ENCODE data around the gene C3orf20. TPM values are rescaled to one million over a fixed set of nuclear protein-coding genes. Genes with fewer than 3 reads are reported as not detected.

Gene C3orf20
- total and polyA plus RNA-seq, 9 of the 15 experiments (the other 6 are each of a cell fraction or from before 2014, with no cell fraction given): 0.04 TPM; not detected in 8

DNA sequence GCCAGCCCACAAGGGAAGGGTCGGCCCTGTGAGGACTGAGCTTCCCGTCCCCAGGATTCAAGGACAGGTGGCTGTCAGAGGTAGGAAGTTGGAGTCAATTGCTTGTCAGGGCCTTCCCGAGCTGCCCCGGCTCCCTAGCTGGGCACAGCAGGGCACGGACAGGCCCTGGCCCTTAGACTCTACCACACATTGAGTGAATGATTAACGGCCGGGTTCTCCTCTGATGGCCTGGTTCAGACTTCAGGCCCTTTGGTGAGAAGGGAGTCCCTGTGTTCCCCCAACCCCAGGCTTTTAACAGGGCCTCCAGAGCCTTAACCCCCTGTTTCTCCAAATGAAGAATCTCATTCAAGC is 127.4 kb downstream of the C3orf20 start:
- ATAC-seq (no peak), DNase-seq (ENCODE audit: extremely low read depth in 1 of 4, low spot score in 3 of 4) (no peak), FAIRE-seq (no peak)
- H3K79me2 ChIP-seq (ENCODE audit: control insufficient read depth, insufficient read depth, low read length): no peaks in the 10 kb centered on the region
- H2AFZ ChIP-seq (ENCODE audit: low read depth, low read length): no peak overlapping the region
- intact Hi-C loops (cut with micrococcal nuclease) (no loop called here), in situ Hi-C loops (cut with MboI) (no loop called here)
- H3K4me2 ChIP-seq (ENCODE audit: insufficient read depth, low read length): no peak overlapping the region
- no peaks in the 10 kb centered on the region for H3K9me3 ChIP-seq (replicated peaks; ENCODE audit: control insufficient read depth, insufficient read depth, low read depth, low read length)
- no peak for TF ChIP-seq ZNF143 (CRISPR knock-in tag; IDR thresholded peaks at IDR 0.05)
- peaks cover 28 to 85% of the 10 kb centered on the region in 2 experiments for H3K27me3 ChIP-seq (ENCODE audit: control insufficient read depth in 2 of 2, insufficient read depth in 2 of 2, low read length in 2 of 2)
- WGBS (ENCODE audit: insufficient coverage, low coverage, missing lambda C conversion rate): 2% methylated on average over 7 of the region's 7 CpGs
- ChIA-PET CTCF (ENCODE audit: low intra/inter-chr PET ratio) (no interaction called here), POLR2A (interaction anchor here (0.6 to 1.0 kb wide), 3 partner anchors 20 to 983 kb away, joined by 3 read pairs; no protein-coding TSS in a partner anchor)
- H4K20me1 ChIP-seq (replicated peaks; ENCODE audit: control insufficient read depth, insufficient read depth, low read length): peaks cover 7% of the 10 kb centered on the region; the same call in 1 of the 2 replicates
- no peak overlapping the region for H3K9ac ChIP-seq (ENCODE audit: insufficient read depth in 1 of 2, low read depth in 2 of 2, low read length in 2 of 2)
- no peak overlapping the region for H3K4me3 ChIP-seq
- H3K27ac ChIP-seq (ENCODE audit: extremely low read depth, low read depth, low read length): no peak overlapping the region
- no peaks in the 10 kb centered on the region for H3K36me3 ChIP-seq (ENCODE audit: control insufficient read depth, insufficient read depth, low read length)
- peaks cover 0 to 5% of the 10 kb centered on the region in 2 experiments; a peak in 3 of 5 replicates for H3K4me1 ChIP-seq (replicated peaks in 1 of 2; ENCODE audit: control insufficient read depth in 2 of 2, insufficient read depth in 2 of 2, low read length in 2 of 2)
- no TSS peak for BruUV-seq (replicated peaks)
- no peaks in the 10 kb centered on the region for H3K9me1 ChIP-seq (ENCODE audit: control insufficient read depth, insufficient read depth, low read length)

DNA sequence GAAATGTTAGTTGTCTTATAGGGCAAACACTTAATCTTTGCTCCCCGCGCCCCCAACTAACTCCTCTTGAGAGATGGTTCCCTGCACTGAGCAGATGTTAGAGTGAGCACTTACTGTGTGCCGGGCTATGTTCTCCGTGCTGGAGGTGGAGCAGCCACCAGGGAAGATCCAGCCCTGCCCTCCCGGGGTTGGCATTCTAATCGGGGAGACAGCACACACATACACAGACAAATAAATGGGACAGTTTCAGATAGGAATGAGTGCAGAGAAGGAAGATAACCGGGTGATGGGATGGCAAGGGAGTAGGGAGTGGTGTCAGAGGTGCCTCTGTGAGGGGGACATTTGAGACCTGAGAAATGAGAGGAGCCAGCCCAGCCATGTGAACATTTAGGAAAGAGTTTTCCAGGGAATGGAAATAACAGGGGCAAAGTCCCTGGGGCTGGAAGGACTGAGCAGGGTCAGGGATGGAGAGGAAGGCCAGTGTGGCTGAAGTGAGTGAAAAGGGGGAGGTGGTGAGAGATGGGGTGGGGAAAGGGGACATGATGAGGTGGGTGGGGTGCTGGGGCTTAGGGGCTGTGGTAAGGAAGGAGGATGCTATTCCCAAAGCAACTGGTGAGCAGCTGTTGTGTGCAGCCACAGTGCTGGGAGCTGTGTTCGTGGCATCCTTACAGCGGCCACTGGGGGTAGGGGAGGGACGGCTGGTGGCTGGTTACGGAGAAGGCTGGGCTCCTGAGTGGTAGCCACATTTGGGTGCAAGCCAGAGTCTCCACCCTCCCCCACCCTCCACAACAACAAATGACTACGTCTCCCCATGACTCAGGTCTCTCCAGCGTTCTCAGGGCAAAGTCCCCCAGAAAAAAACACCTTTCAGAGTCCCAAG is 128.4 kb downstream of the C3orf20 start:
- peak; percentile 80 for ATAC-seq
- FAIRE-seq: no peak
- POLR2A ChIA-PET: interaction anchor here (1.0 kb wide), 1 partner anchor 118 kb away, joined by 3 read pairs; no protein-coding TSS in a partner anchor
- peaks cover 28 to 81% of the 10 kb centered on the region in 2 experiments for H3K27me3 ChIP-seq (ENCODE audit: control insufficient read depth in 2 of 2, insufficient read depth in 2 of 2, low read length in 2 of 2)
- no peaks in the 10 kb centered on the region for H3K79me2 ChIP-seq (ENCODE audit: control insufficient read depth, insufficient read depth, low read length)
- no TSS peak for BruUV-seq (replicated peaks)
- H3K9me1 ChIP-seq (ENCODE audit: control insufficient read depth, insufficient read depth, low read length): no peaks in the 10 kb centered on the region
- DNase-seq (ENCODE audit: extremely low read depth in 1 of 4, low spot score in 3 of 4): peak; percentile 40 to 63 (median 61)
- H3K9me3 ChIP-seq (replicated peaks; ENCODE audit: control insufficient read depth, insufficient read depth, low read depth, low read length): no peaks in the 10 kb centered on the region
- intact Hi-C loops (cut with micrococcal nuclease): no loop called here
- H3K36me3 ChIP-seq (ENCODE audit: control insufficient read depth, insufficient read depth, low read length): no peaks in the 10 kb centered on the region
- WGBS (ENCODE audit: insufficient coverage, low coverage, missing lambda C conversion rate): 2% methylated on average over 13 of the region's 13 CpGs
- H3K4me1 ChIP-seq (replicated peaks in 1 of 2; ENCODE audit: control insufficient read depth in 2 of 2, insufficient read depth in 2 of 2, low read length in 2 of 2): peaks cover 0 to 5% of the 10 kb centered on the region in 2 experiments; a peak in 3 of 5 replicates
- H2AFZ ChIP-seq (ENCODE audit: low read depth, low read length): no peak overlapping the region
- in situ Hi-C loops (cut with MboI): no loop called here
- CTCF ChIA-PET (ENCODE audit: low intra/inter-chr PET ratio): no interaction called here
- H3K27ac ChIP-seq (ENCODE audit: extremely low read depth, low read depth, low read length): no peak overlapping the region
- H4K20me1 ChIP-seq (replicated peaks; ENCODE audit: control insufficient read depth, insufficient read depth, low read length): peaks cover 10% of the 10 kb centered on the region; the same call in 1 of the 2 replicates
- H3K4me2 ChIP-seq (ENCODE audit: insufficient read depth, low read length): no peak overlapping the region; the same call in 1 of the 2 replicates
- H3K9ac ChIP-seq (ENCODE audit: insufficient read depth in 1 of 2, low read depth in 2 of 2, low read length in 2 of 2): no peak overlapping the region
- no peak overlapping the region for H3K4me3 ChIP-seq
- TF ChIP-seq, protein P1, sequence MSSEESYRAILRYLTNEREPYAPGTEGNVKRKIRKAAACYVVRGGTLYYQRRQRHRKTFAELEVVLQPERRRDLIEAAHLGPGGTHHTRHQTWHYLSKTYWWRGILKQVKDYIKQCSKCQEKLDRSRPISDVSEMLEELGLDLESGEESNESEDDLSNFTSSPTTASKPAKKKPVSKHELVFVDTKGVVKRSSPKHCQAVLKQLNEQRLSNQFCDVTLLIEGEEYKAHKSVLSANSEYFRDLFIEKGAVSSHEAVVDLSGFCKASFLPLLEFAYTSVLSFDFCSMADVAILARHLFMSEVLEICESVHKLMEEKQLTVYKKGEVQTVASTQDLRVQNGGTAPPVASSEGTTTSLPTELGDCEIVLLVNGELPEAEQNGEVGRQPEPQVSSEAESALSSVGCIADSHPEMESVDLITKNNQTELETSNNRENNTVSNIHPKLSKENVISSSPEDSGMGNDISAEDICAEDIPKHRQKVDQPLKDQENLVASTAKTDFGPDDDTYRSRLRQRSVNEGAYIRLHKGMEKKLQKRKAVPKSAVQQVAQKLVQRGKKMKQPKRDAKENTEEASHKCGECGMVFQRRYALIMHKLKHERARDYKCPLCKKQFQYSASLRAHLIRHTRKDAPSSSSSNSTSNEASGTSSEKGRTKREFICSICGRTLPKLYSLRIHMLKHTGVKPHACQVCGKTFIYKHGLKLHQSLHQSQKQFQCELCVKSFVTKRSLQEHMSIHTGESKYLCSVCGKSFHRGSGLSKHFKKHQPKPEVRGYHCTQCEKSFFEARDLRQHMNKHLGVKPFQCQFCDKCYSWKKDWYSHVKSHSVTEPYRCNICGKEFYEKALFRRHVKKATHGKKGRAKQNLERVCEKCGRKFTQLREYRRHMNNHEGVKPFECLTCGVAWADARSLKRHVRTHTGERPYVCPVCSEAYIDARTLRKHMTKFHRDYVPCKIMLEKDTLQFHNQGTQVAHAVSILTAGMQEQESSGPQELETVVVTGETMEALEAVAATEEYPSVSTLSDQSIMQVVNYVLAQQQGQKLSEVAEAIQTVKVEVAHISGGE (CRISPR knock-in tag; IDR thresholded peaks at IDR 0.05): no peak
- TF ChIP-seq MBD2 (IDR thresholded peaks at IDR 0.05; ENCODE audit: borderline replicate concordance, low read depth) (no peak), RBBP5 (IDR thresholded peaks at IDR 0.05; ENCODE audit: borderline replicate concordance, insufficient read depth, low read length, poor library complexity, severe bottlenecking) (no peak), ASH1L (IDR thresholded peaks at IDR 0.05; ENCODE audit: borderline replicate concordance, low read depth, partially characterized antibody) (no peak), SMC3 (conservative IDR thresholded peaks at IDR 0.05; ENCODE audit: insufficient read depth, low read depth, low read length) (no peak)
- TF ChIP-seq, protein P2, sequence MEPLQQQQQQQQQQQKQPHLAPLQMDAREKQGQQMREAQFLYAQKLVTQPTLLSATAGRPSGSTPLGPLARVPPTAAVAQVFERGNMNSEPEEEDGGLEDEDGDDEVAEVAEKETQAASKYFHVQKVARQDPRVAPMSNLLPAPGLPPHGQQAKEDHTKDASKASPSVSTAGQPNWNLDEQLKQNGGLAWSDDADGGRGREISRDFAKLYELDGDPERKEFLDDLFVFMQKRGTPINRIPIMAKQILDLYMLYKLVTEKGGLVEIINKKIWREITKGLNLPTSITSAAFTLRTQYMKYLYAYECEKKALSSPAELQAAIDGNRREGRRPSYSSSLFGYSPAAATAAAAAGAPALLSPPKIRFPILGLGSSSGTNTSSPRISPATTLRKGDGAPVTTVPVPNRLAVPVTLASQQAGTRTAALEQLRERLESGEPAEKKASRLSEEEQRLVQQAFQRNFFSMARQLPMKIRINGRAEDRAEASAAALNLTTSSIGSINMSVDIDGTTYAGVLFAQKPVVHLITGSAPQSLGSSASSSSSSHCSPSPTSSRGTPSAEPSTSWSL (CRISPR knock-in tag; IDR thresholded peaks at IDR 0.05; ENCODE audit: borderline replicate concordance): no peak
